ENCODE data around the gene NIBAN1.

NIBAN1 gene

DNA sequence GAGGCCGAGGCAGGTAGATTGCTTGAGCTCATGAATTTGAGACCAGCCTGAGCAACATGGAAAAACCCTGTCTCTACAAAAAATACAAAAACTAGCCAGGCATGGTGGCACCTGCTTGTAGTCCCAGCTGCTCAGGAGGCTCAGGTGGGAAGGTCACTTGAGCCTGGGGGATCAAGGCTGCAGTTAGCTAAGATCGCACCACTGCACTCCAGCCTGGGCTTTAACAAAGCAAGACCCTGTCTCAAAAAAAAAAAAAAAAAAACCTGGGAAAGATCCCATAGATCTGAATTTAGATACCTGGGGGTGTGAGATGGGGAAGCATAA, 32.9 kb downstream of the NIBAN1 start:
- no peak for DNase-seq

DNA sequence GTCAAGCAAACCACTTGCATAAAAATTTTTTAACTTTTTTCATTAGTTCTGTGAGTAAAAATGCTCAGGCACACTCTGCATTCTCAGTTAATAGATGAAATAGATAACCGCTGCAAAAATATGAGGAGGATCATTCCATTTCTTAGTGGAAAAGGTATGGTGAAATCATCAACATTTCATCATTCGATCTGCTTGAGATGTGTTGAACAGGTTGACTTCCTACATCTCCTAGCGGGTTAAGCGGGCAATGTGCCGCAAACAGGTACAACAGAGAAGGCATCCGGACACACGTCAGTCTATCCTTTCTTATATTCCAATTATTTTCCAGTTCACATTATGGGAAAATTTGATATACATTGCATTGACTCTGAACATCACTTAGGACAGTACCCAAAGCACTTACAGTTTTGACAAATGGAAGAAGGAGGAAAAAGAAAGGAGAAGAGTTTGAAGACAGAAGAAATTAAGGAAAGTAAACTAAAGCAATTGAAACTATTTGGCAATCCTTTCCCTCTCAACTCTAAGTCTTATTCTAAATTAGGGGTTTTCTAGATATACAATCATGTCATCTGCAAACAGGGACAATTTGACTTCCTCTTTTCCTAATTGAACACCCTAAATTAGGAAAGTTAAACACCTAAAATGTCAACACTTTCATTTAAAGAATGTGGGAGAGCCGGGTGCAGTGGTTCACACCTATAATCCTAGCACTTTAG, 33.5 kb downstream of the NIBAN1 start:
- DNase-seq = no peak

DNA sequence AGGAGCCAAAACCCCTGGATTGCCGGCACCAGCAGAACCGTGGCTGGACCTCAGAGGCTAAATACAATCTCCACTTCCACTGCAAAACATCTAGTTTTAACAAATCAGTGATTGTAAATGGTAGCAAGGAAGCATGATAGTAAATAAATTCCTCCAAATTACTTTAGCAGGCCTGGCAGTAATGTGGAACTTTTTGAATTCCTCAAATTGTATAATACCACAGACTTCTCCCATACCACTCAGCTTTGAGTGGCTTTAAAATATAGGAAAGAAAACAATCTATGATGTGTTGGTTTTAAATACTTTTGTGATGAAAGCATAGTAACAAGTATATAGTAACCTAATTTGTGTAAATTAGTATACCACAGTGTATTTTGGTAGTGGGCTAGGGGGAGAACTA, 34.1 kb downstream of the NIBAN1 start:
- DNase-seq = no peak

DNA sequence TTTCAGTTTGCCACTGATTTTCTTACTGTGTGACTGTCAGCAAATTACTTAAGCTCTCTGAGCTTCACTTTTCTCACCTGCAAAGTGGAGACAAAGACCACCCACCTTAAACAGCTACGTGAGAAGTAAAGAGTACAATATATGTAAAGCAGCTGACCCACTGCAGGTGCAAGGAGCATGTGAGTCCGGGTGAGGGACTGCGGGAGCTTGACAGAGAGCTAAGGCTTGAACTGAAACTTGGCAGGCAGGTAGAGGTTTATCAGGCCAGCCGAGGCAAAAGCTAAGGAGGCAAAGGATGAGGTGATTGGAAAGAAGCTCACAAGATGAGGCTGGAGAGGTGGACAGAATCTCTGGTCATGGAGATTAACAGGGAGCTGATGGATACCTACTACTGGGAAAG, 36.6 kb downstream of the NIBAN1 start:
- DNase-seq = no peak

DNA sequence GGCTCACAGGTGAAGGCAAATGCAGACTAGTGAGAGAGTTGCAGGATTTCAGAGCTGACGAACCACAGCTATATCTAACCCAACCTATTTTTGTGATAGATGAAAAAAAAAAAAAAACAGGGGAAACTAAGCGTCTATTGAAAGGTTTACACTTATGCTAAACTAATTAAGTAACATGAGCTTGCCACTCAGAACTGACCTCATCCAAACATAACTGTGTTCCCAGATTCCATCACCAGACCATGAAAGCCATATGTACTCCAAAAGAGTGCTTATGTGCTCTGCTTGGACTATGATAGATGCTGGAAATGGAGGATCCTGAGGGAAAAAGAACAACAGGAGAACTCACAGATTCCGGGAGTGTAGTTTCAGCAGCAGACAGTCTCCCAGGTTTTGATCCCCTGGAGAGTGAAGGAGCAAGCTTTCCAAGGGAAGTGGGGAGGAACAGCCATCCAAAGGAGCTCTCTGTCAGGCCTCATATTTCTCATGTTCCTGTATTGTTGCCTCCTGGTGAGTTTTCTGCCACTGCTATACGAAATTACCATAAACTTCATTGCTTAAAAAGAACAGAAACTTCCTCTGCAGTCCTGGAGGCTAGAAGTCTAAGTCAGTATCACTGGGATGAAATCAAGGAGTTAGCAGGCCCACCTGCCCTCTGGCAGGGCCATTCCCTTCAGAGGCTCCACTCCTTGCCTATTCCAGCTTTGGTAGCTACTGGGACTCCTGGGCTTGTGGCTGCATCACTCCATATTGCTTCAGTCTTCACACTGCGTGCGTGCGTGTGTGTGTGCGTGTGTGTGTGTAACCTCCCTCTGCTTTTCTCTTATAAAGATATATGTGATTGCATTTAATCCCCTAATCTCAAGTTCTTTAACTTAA, 38.1 kb downstream of the NIBAN1 start:
- no peak for DNase-seq

DNA sequence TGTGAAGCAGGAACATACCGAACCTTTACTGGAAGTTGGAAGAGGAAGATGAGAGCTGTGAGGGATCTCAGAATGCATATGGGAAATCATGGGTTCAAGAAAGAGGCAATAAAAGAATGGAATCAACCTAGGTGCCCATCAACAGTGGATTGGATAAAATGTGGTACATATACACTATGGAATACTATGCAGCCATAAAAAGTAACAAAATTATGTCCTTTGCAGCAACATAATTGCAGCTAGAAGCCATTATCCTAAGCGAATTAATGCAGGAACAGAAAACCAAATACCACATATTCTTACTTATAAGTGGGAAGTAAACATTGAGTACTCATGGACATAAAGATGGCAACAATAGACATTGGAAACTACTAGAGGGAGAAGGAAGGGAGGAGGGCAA, 40.4 kb downstream of the NIBAN1 start:
- no peak for DNase-seq

DNA sequence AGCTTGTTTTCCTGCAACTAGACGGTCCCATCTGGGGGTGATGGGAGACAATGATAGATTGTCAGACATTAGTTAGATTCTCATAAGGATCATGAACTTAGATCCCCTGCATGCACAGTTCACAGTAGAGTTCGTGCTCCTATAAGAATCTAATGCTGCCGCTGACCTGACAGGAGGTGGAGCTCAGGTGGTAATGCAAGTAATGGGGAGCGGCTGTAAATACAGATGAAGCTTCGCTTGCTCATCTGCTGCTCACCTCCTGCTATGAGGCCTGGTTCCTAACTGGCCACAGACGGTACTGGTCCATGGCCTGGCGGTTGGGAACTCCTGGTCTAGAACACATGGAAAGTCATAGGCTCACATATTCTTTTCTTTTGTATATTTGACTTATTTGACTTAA, 42.0 kb downstream of the NIBAN1 start:
- DNase-seq = no peak

DNA sequence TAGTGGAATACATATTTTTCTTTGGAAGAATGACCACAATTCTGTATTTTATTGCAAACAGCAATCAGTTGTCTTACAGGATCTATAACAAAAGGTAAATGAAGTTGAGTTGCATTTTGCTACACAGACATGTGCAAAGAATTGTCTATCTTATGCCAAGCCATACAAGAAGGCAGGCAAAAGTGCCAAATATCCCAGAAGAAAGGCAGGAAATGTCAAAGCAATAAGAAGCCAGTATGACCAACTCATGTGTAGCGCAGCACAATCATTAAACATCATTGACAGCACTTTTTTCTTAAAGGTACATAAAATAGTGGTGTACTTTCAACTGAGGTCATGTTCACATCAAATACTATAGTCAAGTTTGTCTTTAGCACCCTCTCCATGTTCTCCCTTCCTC, 42.7 kb downstream of the NIBAN1 start:
- no peak for DNase-seq

DNA sequence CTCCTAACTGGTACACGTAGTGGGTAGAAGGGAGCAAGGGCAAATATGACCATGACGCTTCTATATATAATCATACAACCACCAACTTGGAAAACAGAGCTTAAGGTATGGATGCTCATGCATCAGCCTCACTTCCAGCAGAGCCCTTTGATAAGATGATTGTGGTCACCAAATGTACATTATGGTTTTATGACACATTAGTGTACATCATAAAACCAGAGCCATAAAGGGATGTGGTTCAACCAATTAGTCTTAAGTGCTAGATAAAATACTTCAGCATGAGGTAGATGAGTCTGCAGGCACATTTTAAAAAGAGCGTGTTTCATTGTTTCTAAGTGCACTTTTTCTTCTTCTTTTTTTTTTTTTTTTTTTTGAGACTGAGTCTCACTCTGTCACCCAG, 43.7 kb downstream of the NIBAN1 start:
- DNase-seq = no peak

DNA sequence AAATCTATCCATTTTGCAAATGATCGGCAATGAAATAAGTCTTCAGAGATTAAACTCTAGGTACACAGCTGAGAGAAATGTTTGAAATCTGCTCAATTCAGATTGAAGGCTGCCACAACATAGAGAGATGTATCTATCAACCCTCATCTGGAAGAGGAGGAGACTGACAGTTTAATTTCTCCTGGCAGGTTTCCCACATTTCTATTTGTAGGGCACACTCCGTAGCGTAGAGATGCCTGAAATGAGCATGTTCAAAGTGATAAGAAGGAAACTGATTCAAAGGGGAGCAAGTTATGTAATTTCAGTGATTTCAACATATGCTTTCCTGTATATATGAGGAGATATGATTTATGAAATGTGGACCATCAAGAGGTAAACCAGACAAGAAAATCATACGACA, 44.1 kb downstream of the NIBAN1 start:
- no peak for DNase-seq

DNA sequence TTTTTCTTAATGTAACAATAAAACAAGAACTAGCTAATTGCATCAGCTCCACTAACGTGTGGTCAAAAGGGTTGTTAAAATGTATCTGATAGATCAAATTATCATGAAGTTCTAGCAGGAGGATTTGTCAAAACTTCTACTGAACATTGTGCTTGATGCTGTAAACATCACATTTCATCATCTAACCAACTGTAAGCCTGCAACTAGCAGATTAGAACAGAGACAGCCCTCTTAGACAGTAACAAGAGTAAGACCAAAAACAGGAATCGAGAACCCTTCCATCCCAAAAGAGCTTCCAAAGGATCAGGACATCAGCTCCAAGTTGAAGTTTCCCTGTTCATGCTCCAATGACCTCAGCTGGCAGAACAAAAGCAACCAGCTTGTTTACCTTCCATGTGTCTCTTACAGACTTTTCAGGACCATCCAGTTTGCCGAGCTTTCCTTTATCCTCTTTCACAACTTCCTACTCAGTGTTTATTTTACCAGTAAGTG, 44.6 kb downstream of the NIBAN1 start:
- DNase-seq = no peak

DNA sequence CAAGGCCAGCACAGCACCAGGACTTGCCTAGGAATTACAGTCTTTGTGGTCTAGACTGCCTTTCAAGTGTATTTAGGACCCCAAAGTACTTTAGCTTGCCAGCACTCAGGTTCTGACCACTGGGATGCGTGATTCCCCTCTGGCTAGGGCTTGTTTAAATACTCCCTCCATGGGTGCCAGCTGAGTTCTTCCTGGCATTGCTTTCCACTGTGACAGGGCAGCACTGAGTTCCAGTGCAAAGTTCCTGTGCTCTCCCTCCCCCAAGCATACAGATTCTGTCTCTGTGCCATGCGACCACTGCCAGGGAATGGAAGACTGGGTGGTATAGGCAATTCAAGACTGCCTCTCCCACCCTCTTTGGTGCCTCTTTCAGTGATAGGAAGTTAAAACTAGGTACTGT, 45.9 kb downstream of the NIBAN1 start:
- DNase-seq = no peak
